Activated B cell treated with CpG ODN at 0.5 μM for 24 hours (primary cell): ENCODE results near the gene SUN2. TPM values are rescaled to one million over a fixed set of nuclear protein-coding genes. Genes with fewer than 3 reads are reported as not detected.

Experiments
- ATAC-seq: fragments of 200-7000 bp; cut with Tn5 transposase; one replicate; pipeline ENCODE4 v1.10.0; 2021; ENCODE audit warnings: low read depth, mild to moderate bottlenecking, moderate library complexity
- CTCF ChIA-PET: fragments of 350-600 bp; sonication (Branson Sonifier 250); formaldehyde crosslinking; loops from one replicate; lab custom pipeline; 2021; ENCODE audit warnings: antibody characterized with exemption; lab: Charles Lee
- POLR2A ChIA-PET: fragments of 350-600 bp; sonication (Branson Sonifier 250); formaldehyde crosslinking; loops from one replicate; lab custom pipeline; 2021; ENCODE audit warnings: antibody characterized with exemption; lab: Charles Lee
- DNase-seq: peaks from one replicate; pipeline ENCODE4 v3.0.0; 2022
- H3K27ac Mint-ChIP-seq: one replicate; pipeline ENCODE4 v1.8.0; 2020; ENCODE audit warnings: mixed read lengths
- H3K27me3 Mint-ChIP-seq: one replicate; pipeline ENCODE4 v1.8.0; 2021; ENCODE audit warnings: mixed read lengths
- H3K36me3 Mint-ChIP-seq: one replicate; pipeline ENCODE4 v1.8.0; 2021; ENCODE audit warnings: low read depth, mixed read lengths
- H3K4me1 Mint-ChIP-seq: one replicate; pipeline ENCODE4 v1.8.0; 2021; ENCODE audit warnings: mixed read lengths
- H3K4me3 Mint-ChIP-seq: one replicate; pipeline ENCODE4 v1.8.0; 2020; ENCODE audit warnings: mild to moderate bottlenecking, mixed read lengths
- H3K9me3 Mint-ChIP-seq: one replicate; pipeline ENCODE4 v1.8.0; 2020; ENCODE audit warnings: mixed read lengths
- CTCF ChIP-seq: fragments of 200-600 bp; IDR thresholded peaks from one replicate; pipeline ENCODE4 v1.8.0; 2022; ENCODE audit warnings: antibody characterized with exemption, mild to moderate bottlenecking
- intact Hi-C: fragments of 100-400 bp; cut with micrococcal nuclease; formaldehyde crosslinking; loops from one replicate; pipeline ENCODE4 v1.15.1; 2024
- total RNA-seq: library from RNA; stranded (reverse); gene quantifications from 2 replicates; pipeline ENCODE4 v1.2.3, GENCODE V29; 2022

Gene SUN2
- total RNA-seq, 1 donor from 2014 or later = 146 TPM

- Mint-ChIP-seq H3K27me3 (no peaks in the 10 kb centered on the region), H3K4me1 (peaks cover 82% of the 10 kb centered on the region), H3K9me3 (no peaks in the 10 kb centered on the region), H3K36me3 (peaks cover 32% of the 10 kb centered on the region), H3K4me3 (peak overlapping the region; percentile 92), H3K27ac (peak overlapping the region; percentile 99)
- intact Hi-C loops = loop anchor here (1.0 to 5.0 kb wide), 5 partner anchors 32 to 563 kb away; partner anchors contain the start of genes CBX6, GTPBP1, NPTXR and RPL3
- ATAC-seq = no peak
- TF ChIP-seq CTCF = no peak
- DNase-seq = no peak
- ChIA-PET POLR2A (interaction anchor here (0.5 to 5.7 kb wide), 14 partner anchors 9 to 768 kb away, joined by 3 to 37 read pairs (median 3); partner anchors contain the start of genes GTPBP1, RPL3 and TOMM22), CTCF (no interaction called here)
Measured at GRCh38 chr22:38754751-38755154, 1.0 kb downstream of the SUN2 start.

- POLR2A ChIA-PET = interaction anchor here (0.5 to 5.7 kb wide), 14 partner anchors 9 to 768 kb away, joined by 3 to 37 read pairs (median 3); partner anchors contain the start of genes GTPBP1, RPL3 and TOMM22
Measured at GRCh38 chr22:38753948-38754750, 1.6 kb downstream of the SUN2 start.

GRCh38 chr22:38751422-38752346 is 4.1 kb downstream of the SUN2 start:
- Mint-ChIP-seq H3K36me3 (peaks cover 58% of the 10 kb centered on the region), H3K27me3 (no peaks in the 10 kb centered on the region), H3K9me3 (no peaks in the 10 kb centered on the region), H3K4me3 (peak overlapping the region; percentile 82), H3K27ac (peak overlapping the region; percentile 99), H3K4me1 (peaks cover 57% of the 10 kb centered on the region)
- POLR2A ChIA-PET = interaction anchor here (0.6 to 5.7 kb wide), 15 partner anchors 9 to 1293 kb away, joined by 3 to 37 read pairs (median 4); partner anchors contain the start of genes CBY1, GTPBP1, RPL3 and TOMM22
- no peak for TF ChIP-seq CTCF
- ATAC-seq = peak; percentile 49
- intact Hi-C loops = no loop called here
- CTCF ChIA-PET = interaction anchor here (1.0 to 2.0 kb wide), 5 partner anchors 11 to 27 kb away, joined by 3 to 7 read pairs (median 4); no protein-coding TSS in a partner anchor
- peak; percentile 61 for DNase-seq

More at GRCh38 chr22:38753948-38754750, 1.6 kb downstream of the SUN2 start:
- DNase-seq = no peak
- H3K4me1 Mint-ChIP-seq = peaks cover 81% of the 10 kb centered on the region
- peak overlapping the region; percentile 99 for H3K27ac Mint-ChIP-seq
- intact Hi-C loops = loop anchor here (1.0 kb wide), 1 partner anchor 49 kb away; the partner anchor contains the start of gene GTPBP1
- CTCF ChIA-PET = no interaction called here
- no peak for TF ChIP-seq CTCF
- H3K27me3 Mint-ChIP-seq = no peaks in the 10 kb centered on the region
- H3K36me3 Mint-ChIP-seq = peaks cover 38% of the 10 kb centered on the region
- H3K4me3 Mint-ChIP-seq = peak overlapping the region; percentile 92
- no peak for ATAC-seq
- H3K9me3 Mint-ChIP-seq = no peaks in the 10 kb centered on the region

DNA sequence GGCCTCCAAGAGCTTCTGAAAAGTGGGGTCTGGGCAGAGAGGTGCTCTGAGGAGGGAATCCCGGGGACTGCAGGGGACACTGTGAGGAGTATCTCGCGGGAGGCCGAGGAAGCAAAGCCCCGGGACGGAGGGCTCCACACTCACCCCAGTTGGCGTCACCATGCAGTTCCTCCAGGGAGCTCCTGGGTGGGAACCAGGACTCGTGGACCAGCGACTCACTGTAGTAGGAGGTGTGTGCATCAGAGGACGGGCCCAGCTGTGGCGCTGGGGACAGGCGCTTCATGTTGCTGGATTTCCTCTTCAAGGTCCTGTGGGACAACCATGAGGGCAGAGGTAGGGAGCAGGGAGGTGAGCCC is 4.8 kb downstream of the SUN2 start:
- intact Hi-C loops = no loop called here

More for the DNA sequence above, 4.8 kb downstream of the SUN2 start:
- no peak for TF ChIP-seq CTCF
- H3K36me3 Mint-ChIP-seq = peaks cover 65% of the 10 kb centered on the region
- DNase-seq (no peak), ATAC-seq (no peak)
- H3K9me3 Mint-ChIP-seq = no peaks in the 10 kb centered on the region
- H3K4me1 Mint-ChIP-seq = peaks cover 53% of the 10 kb centered on the region
- peak overlapping the region; percentile 99 for H3K27ac Mint-ChIP-seq
- H3K27me3 Mint-ChIP-seq = no peaks in the 10 kb centered on the region
- H3K4me3 Mint-ChIP-seq = peak overlapping the region; percentile 82
- ChIA-PET POLR2A (interaction anchor here (0.8 to 5.7 kb wide), 7 partner anchors 9 to 1293 kb away, joined by 3 to 37 read pairs (median 11); partner anchors contain the start of genes GTPBP1, RPL3 and TOMM22), CTCF (interaction anchor here (1.0 to 2.0 kb wide), 4 partner anchors 10 to 26 kb away, joined by 3 to 7 read pairs (median 5); no protein-coding TSS in a partner anchor)
